NCI-H2227 (cell line): ENCODE data around the gene MRPL24.
"Not testable (repeated sequence)": the region's sequence is repeated elsewhere in the genome, so short reads cannot be mapped to it uniquely, and the experiment has no call there.

ENCODE experiments used
- DNase-seq: peaks from one replicate; lab custom pipeline; 2025; ENCODE audit not compliant: unreplicated experiment; lab: John Stamatoyannopoulos, UW

Gene MRPL24

GRCh38 chr1:156740741-156741480 is at the start of gene MRPL24:
Gene MRPL24 (minus strand): TSS chr1:156741088. CDS start chr1:156738704, 2,384 bp downstream.
- DNase-seq: peak; percentile 99

- DNase-seq: no peak
These were observed 48.9 kb upstream of the MRPL24 start for GRCh38 chr1:156789621-156790318.

GRCh38 chr1:156788136-156788535 is 47.2 kb upstream of the MRPL24 start:
- no peak for DNase-seq

- DNase-seq: no peak
These were observed 45.8 kb upstream of the MRPL24 start for GRCh38 chr1:156786640-156787039.

GRCh38 chr1:156785458-156785857 is 44.6 kb upstream of the MRPL24 start:
- DNase-seq: no peak

GRCh38 chr1:156781585-156782186 is 40.8 kb upstream of the MRPL24 start:
- DNase-seq: no peak

GRCh38 chr1:156777573-156777972 is 36.7 kb upstream of the MRPL24 start:
- no peak for DNase-seq

- DNase-seq: no peak
These were observed 36.1 kb upstream of the MRPL24 start for GRCh38 chr1:156776942-156777341.

- DNase-seq: no peak
These were observed 34.9 kb upstream of the MRPL24 start for GRCh38 chr1:156775799-156776198.

GRCh38 chr1:156773607-156774006 is 32.7 kb upstream of the MRPL24 start:
- no peak for DNase-seq

GRCh38 chr1:156772728-156773497 is 32.0 kb upstream of the MRPL24 start:
- no peak for DNase-seq

- no peak for DNase-seq
These were observed 31.3 kb upstream of the MRPL24 start for GRCh38 chr1:156772222-156772621.

GRCh38 chr1:156768610-156769295 is 27.9 kb upstream of the MRPL24 start:
- no peak for DNase-seq

- peak; percentile 63 for DNase-seq
These were observed 27.2 kb upstream of the MRPL24 start for GRCh38 chr1:156767879-156768604.

- DNase-seq: peak; percentile 99
These were observed 26.4 kb upstream of the MRPL24 start, which contains the start of gene PRCC for GRCh38 chr1:156767101-156767878. Gene PRCC (plus strand): TSS chr1:156767535. CDS start chr1:156767772, 237 bp downstream.

- no peak for DNase-seq
These were observed 25.6 kb upstream of the MRPL24 start for GRCh38 chr1:156766298-156767100.

GRCh38 chr1:156765666-156766065 is 24.8 kb upstream of the MRPL24 start:
- no peak for DNase-seq

- not testable (repeated sequence) for DNase-seq
These were observed 24.2 kb upstream of the MRPL24 start for GRCh38 chr1:156765136-156765535.

GRCh38 chr1:156760796-156761104 is 19.9 kb upstream of the MRPL24 start:
- DNase-seq: no peak
